Putamen (tissue), 1 donor: Measurements from ENCODE around the gene CARD6.
"Not testable (repeated sequence)": the region's sequence is repeated elsewhere in the genome, so short reads cannot be mapped to it uniquely, and the experiment has no call there.

Experiments
- DNase-seq: peaks from one replicate; pipeline ENCODE4 v3.0.0-alpha.2; 2016; ENCODE audit warnings: low spot score

Gene CARD6

GRCh38 chr5:40841068-40841805, at the start of gene CARD6:
Gene CARD6 (plus strand): TSS chr5:40841367. CDS start chr5:40841383, 16 bp downstream.
- no peak for DNase-seq

DNA sequence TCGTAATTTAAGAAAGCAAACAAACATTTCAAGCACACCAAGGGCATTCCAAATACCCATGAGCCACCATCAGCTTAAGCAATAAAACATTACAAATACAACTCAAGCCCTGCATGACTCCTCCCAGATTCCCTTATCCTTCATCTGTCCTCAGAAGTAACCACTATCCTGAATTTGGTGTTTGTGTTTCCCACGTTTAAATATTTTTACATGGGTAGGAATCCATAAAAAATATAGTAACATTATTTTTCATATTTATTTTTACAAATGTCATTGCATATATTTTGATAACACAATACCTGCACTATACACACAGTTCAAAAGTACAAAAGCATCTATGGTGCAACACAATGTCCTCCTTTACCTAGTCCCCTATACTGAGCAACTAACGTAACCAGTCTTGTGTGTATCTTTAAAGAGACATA, 49.4 kb upstream of the CARD6 start:
- no peak for DNase-seq

DNA sequence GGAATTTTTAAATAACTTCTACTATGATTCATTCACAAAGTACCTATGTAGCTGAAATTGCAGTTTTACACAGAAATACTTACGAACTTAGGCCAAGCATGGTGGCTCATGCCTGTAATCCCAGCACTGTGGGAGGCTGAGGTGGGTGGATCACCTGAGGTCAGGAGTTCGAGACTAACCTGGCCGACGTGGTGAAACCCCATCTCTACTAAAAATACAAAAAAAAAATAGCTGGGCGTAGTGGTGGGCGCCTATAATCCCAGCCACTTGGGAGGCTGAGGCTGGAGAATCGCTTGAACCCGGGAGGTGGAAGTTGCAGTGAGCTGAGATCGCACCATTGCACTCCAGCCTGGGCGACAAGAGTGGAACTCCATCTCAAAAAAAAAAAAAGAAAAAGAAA, 48.5 kb upstream of the CARD6 start:
- DNase-seq, result not testable (repeated sequence)

GRCh38 chr5:40794340-40794739, 46.8 kb upstream of the CARD6 start:
- not testable (repeated sequence) for DNase-seq

DNA sequence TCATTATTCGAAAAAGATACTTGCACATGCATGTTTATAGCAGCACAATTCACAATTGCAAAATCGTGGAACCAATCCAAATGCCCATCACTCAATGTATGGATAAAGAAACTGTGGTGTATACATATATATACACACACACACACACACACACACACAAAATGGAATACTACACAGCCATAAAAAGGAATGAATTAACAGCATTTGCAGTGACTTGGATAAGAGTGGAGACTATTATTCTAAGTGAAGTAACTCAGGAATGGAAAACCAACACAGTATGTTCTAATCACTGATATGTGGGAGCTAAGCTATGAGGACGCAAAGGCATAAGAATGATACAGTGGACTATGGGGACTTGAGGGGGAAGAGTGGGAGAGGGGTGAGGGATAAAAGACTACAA, 46.3 kb upstream of the CARD6 start:
- not testable (repeated sequence) for DNase-seq

DNA sequence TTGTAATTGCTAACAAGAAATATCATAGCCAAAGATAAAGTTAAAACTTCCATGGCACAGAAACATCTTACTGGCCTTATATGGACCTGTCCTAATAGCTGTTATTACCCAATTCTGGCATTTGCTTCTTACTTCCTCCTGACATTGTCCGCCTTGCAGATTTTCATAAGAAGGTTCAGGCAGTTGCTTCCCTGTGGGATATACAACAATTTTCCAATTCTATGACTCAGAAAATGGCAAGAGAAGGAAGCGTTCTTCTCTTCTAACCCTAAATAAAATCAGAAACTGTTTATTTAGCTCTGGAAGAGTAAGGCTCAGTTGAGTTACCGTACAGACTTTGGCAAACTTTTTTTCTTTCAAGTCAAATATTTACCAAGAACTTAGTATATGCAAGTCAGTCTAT, 44.7 kb upstream of the CARD6 start:
- no peak for DNase-seq

DNA sequence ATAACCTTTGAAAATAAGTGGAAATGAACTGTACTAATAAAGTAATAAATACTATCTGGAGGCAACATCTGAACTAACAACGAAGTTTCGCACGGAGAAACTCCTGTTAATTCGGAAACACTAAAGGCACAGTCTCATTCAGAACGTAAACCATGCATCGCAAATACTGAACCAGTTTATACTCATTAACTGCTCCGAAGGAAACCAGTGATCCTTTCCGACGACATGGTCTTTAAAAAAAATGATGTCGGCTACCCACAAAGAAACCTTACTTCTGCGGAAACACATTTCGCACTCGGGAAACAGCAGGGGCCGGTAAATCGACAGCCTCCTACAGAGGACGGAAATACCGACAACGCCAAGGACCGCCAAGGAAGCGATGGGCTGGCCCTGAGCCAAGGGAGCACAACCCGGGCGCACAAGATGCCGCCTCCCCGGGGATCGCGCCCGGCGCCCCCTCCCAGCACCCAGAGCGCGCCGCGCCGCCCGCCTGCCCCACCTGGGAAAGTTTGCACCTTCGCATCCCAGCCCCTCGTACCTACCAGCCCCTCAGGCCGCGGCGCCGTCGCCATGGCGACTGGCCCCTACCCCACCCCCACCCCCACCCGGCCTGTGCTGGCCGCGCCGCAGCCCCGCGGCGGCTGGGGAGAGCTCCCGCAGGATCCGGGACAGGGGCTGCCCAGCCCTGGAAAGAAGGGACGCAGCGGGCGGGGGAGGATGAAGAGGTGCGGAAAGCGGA, 43.7 kb upstream of the CARD6 start:
- DNase-seq, result peak; percentile 53

DNA sequence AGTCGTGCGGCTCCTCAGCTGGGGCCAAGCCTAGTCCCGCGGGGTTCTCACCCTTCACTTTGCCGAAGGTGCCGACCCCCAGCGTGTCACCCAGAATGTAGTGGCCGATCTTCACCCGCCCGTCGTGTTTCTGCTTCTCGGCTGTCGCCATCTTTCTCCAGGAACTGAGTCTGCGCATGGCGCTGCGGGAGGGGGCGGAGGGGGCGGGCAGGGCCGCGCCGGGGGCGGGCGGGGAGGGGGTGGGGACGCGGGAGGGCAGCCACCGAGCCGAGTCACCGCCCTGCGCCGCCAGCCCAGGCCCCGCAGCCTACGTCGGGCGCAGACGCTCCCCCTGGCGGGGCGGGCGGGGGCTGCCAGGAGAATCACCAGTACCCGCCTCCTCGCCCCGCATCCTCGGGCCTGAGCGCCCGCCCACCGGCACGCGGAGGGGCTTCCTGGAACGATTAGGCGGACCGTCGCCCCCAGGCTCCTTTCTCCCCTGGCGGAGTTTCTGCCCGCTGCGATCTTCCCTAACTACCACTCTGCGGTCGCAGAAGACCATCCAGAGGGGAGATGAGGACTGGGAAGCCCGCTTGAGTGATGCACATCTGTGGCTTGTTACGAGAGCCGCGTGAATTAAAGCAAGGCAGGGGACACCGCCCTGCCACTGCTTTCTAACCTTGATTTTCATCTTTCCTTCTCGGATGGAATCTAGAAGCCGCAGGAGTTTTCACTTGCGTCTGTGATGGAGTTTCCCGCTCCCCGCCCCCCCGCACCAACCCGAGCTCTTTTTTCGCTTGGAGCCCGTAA, 43.0 kb upstream of the CARD6 start, which contains the start of gene PRKAA1:
PRKAA1 (minus strand) TSS at position 363 of the 789 bp plus-strand sequence; CDS start at position 178, 185 bp downstream.
- DNase-seq, result peak; percentile 90

- DNase-seq, result no peak
These were observed 42.4 kb upstream of the CARD6 start for GRCh38 chr5:40798801-40799210.

GRCh38 chr5:40799258-40799657, 41.9 kb upstream of the CARD6 start:
- no peak for DNase-seq

- no peak for DNase-seq
These were observed 39.2 kb upstream of the CARD6 start for GRCh38 chr5:40801771-40802562.

DNA sequence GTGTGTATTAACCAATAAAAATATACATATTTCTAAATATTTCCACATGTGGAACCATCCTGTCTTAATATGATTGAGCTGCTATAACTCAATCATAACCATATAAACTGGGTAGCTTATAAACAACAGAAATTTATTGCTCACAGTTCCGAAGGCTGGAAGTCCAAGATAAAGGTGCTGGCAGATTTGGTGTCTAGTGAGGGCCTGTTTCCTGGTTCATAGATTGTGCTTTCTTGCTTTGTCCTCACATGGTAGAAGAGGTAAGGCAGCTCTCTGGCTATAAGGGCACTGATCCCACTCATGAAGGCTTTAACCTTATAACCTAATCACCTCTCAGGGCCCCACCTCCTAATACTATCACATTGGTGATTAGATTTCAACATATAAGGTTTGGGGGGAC, 29.0 kb upstream of the CARD6 start:
- DNase-seq, result no peak

- DNase-seq, result no peak
These were observed 27.4 kb upstream of the CARD6 start for GRCh38 chr5:40813698-40814281.

DNA sequence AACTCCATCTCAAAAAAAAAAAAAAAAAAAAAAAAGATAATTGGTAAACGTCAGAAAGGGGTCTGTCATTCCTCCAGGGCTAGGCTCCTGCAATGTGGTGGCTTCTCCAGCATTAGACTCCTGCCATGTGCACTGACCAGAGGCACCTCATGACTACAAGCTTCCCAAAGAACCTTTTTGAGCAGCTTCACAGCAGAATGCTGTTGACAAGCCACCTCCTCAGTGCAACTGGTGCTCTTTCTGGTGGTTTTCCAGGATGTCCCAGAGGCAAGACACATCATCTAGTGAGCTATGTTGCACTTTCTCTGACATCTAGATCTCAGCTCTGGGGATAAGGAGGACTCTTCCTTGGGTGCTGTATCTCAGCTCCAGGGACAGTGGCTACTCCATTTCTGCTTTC, 17.7 kb upstream of the CARD6 start:
- DNase-seq, result no peak

- not testable (repeated sequence) for DNase-seq
These were observed 15.6 kb upstream of the CARD6 start for GRCh38 chr5:40825461-40826043.

- no peak for DNase-seq
These were observed 14.5 kb upstream of the CARD6 start for GRCh38 chr5:40826489-40827187.

GRCh38 chr5:40827188-40827977, 13.8 kb upstream of the CARD6 start:
- no peak for DNase-seq

DNA sequence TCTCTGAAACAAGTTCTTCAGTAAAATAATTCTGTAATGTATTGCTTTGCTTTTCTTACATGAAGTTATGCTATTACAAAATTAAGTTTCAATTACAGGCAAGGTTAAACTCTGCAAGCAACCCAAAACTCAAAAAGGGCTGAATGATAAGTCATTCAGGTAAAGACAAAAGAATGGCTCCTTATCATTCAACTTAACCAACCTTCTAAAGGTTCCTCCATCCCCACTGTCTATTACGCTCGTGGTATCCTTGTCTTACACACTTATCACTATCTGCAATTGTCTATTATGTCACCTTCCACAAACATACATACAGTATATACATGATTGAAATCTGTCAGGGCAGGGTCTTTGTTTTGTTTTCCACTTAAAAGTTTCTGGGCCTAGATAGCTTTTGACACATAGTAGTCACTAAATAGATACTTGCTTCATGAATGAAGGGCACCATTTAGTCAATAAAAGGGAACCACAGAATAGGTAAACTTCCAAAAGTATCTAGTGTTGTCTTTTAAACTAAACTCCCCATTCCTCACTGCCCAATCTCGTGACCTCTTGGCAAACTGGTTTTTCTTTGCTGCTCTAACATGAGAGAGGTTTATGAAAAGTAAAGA, 13.0 kb upstream of the CARD6 start:
- DNase-seq, result no peak
